HepG2 (cell line): ENCODE data around the gene DIO1. TPM values are rescaled to one million over a fixed set of nuclear protein-coding genes. Genes with fewer than 3 reads are reported as not detected.
A peak's percentile ranks its signal among the peaks of the same experiment; 100 is the strongest.

Source experiments
- DNMT3B ChIP-seq: conservative IDR thresholded peaks from 2 replicates; pipeline ENCODE4 v1.6.1; 2016; ENCODE audit warnings: missing biosample characterization, control low read depth
- LCORL ChIP-seq, 2 experiments: fragments of 450-650 bp in 1 of 2; sonication (generic) in 1 of 2; formaldehyde crosslinking in 1 of 2; IDR thresholded peaks; 2 replicates each; pipeline versions ENCODE4 v1.5.0 to v1.6.1; 2017 to 2020; ENCODE audit warnings: antibody characterized with exemption in 1 of 2, missing genetic modification reagents in 1 of 2
- MXI1 ChIP-seq: IDR thresholded peaks from 3 replicates; pipeline ENCODE4 v1.6.1; 2012; ENCODE audit warnings: low read depth, low read length, inconsistent platforms, borderline replicate concordance
- RFX5 ChIP-seq: IDR thresholded peaks from 2 replicates; pipeline ENCODE4 v1.6.1; 2011; ENCODE audit warnings: low read depth, low read length, improper control_type of control experiment
- SIN3A ChIP-seq: IDR thresholded peaks from 2 replicates; pipeline ENCODE4 v1.6.1; 2011; ENCODE audit warnings: low read depth, mild to moderate bottlenecking, control low read depth, low read length, borderline replicate concordance
- SMARCC2 ChIP-seq: fragments of 450-650 bp; IDR thresholded peaks from 2 replicates; pipeline ENCODE4 v1.6.1; 2017; ENCODE audit warnings: antibody characterized with exemption, mild to moderate bottlenecking
- SP140L ChIP-seq: sonication (generic); formaldehyde crosslinking; IDR thresholded peaks from 2 replicates; pipeline ENCODE4 v1.4.0; 2020; ENCODE audit warnings: missing genetic modification reagents, borderline replicate concordance
- ZBTB3 ChIP-seq: sonication (generic); formaldehyde crosslinking; IDR thresholded peaks from 2 replicates; pipeline ENCODE4 v1.4.0; 2020; ENCODE audit warnings: low read depth, mild to moderate bottlenecking, moderate library complexity, missing genetic modification reagents, borderline replicate concordance
- ZFX ChIP-seq: sonication (generic); formaldehyde crosslinking; IDR thresholded peaks from 2 replicates; pipeline ENCODE4 v1.4.0; 2020; ENCODE audit warnings: mild to moderate bottlenecking, low read depth, missing genetic modification reagents, moderate library complexity
- ZNF234 ChIP-seq: sonication (generic); formaldehyde crosslinking; conservative IDR thresholded peaks from 2 replicates; pipeline ENCODE4 v1.5.1; 2020; ENCODE audit warnings: mild to moderate bottlenecking, missing genetic modification reagents
- ZNF605 ChIP-seq: sonication (generic); formaldehyde crosslinking; IDR thresholded peaks from 2 replicates; pipeline ENCODE4 v1.8.0; 2022; ENCODE audit warnings: mild to moderate bottlenecking, missing genetic modification reagents
- ZNF629 ChIP-seq: sonication (generic); formaldehyde crosslinking; conservative IDR thresholded peaks from 2 replicates; pipeline ENCODE4 v1.5.0; 2020; ENCODE audit warnings: missing genetic modification reagents
- ZNF776 ChIP-seq: sonication (generic); formaldehyde crosslinking; IDR thresholded peaks from 2 replicates; pipeline ENCODE4 v1.4.0; 2020; ENCODE audit warnings: mild to moderate bottlenecking, missing genetic modification reagents
- ZNF781 ChIP-seq: sonication (generic); formaldehyde crosslinking; IDR thresholded peaks from 2 replicates; pipeline ENCODE4 v1.5.1; 2020; ENCODE audit warnings: borderline replicate concordance, mild to moderate bottlenecking, missing genetic modification reagents; ENCODE audit errors: not compliant biosample characterization
- ZNF788 ChIP-seq: sonication (generic); formaldehyde crosslinking; IDR thresholded peaks from 2 replicates; pipeline ENCODE4 v1.5.0; 2020; ENCODE audit warnings: mild to moderate bottlenecking, missing genetic modification reagents, borderline replicate concordance
- polyA plus RNA-seq, 8 experiments: library from polyadenylated mRNA; depleted of rRNA in 3 of 8; stranded (reverse) in 7 of 8; unstranded in 1 of 8; fragments of >200 nt; fragmentation: Illumina TruSeq in 4 of 8; extraction: Trizol in 4 of 8; gene quantifications; 2 replicates each; pipeline versions ENCODE4 v1.2.1 to v1.2.3, GENCODE V29; 2011 to 2016; ENCODE audit warnings: low read depth in 4 of 8, missing spikeins in 1 of 8, mixed read lengths in 1 of 8; ENCODE audit not compliant: insufficient read depth in 1 of 8
- total RNA-seq, 5 experiments: library from RNA; depleted of rRNA; stranded (reverse); fragments of >200 nt; fragmentation: Illumina TruSeq; extraction: Trizol; gene quantifications; 2 replicates each; pipeline ENCODE4 v1.2.3, GENCODE V29; 2016; ENCODE audit warnings: low read depth in 1 of 5
- TF ChIP-seq, protein P1 (sequence below): sonication (generic); formaldehyde crosslinking; IDR thresholded peaks from 2 replicates; pipeline ENCODE4 v1.4.0; 2020; ENCODE audit warnings: missing genetic modification reagents
- TF ChIP-seq, protein P2 (sequence below): sonication (generic); formaldehyde crosslinking; IDR thresholded peaks from 2 replicates; pipeline ENCODE4 v1.8.0; 2022; ENCODE audit warnings: missing genetic modification reagents, mild to moderate bottlenecking, borderline replicate concordance
- TF ChIP-seq, protein P3 (sequence below): sonication (generic); formaldehyde crosslinking; IDR thresholded peaks from 2 replicates; pipeline ENCODE4 v1.8.1; 2023; ENCODE audit warnings: missing genetic modification reagents, mild to moderate bottlenecking, borderline replicate concordance
- TF ChIP-seq, protein P4 (sequence below): sonication (generic); formaldehyde crosslinking; IDR thresholded peaks from 2 replicates; pipeline ENCODE4 v1.8.1; 2023; ENCODE audit warnings: mild to moderate bottlenecking, inconsistent platforms, moderate library complexity, missing genetic modification reagents, borderline replicate concordance
- TF ChIP-seq, protein P5 (sequence below): sonication (generic); formaldehyde crosslinking; IDR thresholded peaks from 2 replicates; pipeline ENCODE4 v1.5.0; 2020; ENCODE audit warnings: missing genetic modification reagents, mild to moderate bottlenecking, borderline replicate concordance
- TF ChIP-seq, protein P6 (sequence below): sonication (generic); formaldehyde crosslinking; IDR thresholded peaks from 2 replicates; pipeline ENCODE4 v1.5.1; 2020; ENCODE audit warnings: mild to moderate bottlenecking, missing genetic modification reagents, moderate library complexity

Gene DIO1
- total and polyA plus RNA-seq, 2 of the 13 experiments (the other 11 are each of a cell fraction or from before 2014, with no cell fraction given), result 13.5 to 45.6 TPM

DNA sequence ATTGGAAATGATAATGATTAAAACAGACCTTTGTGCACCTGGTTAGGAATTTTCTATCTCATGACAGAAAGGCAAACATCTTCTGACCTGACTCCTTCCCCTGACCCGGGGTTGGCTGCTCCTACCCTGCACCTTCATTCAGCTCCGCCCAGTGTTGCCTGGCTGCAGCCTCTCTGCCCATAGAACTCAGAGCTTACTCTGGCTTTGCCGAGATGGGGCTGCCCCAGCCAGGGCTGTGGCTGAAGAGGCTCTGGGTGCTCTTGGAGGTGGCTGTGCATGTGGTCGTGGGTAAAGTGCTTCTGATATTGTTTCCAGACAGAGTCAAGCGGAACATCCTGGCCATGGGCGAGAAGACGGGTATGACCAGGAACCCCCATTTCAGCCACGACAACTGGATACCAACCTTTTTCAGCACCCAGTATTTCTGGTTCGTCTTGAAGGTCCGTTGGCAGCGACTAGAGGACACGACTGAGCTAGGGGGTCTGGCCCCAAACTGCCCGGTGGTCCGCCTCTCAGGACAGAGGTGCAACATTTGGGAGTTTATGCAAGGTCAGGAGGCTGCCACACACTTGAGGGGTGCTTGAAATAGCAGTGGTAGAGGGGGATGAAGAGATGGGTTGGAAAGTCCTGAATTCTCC is at the start of gene DIO1 (continued):
- no peak for TF ChIP-seq MXI1
- TF ChIP-seq ZBTB3 (CRISPR knock-in tag), result no peak
- TF ChIP-seq ZNF234 (CRISPR knock-in tag), result no peak
- TF ChIP-seq ZFX (CRISPR knock-in tag), result peak; percentile 24; the same call in 1 of the 2 replicates
- no peak for TF ChIP-seq RFX5
- no peak; the same call in 1 of the 2 replicates for TF ChIP-seq ZNF629 (CRISPR knock-in tag)
- no peak for TF ChIP-seq ZNF605
- no peak for TF ChIP-seq SMARCC2
- TF ChIP-seq, protein P1, sequence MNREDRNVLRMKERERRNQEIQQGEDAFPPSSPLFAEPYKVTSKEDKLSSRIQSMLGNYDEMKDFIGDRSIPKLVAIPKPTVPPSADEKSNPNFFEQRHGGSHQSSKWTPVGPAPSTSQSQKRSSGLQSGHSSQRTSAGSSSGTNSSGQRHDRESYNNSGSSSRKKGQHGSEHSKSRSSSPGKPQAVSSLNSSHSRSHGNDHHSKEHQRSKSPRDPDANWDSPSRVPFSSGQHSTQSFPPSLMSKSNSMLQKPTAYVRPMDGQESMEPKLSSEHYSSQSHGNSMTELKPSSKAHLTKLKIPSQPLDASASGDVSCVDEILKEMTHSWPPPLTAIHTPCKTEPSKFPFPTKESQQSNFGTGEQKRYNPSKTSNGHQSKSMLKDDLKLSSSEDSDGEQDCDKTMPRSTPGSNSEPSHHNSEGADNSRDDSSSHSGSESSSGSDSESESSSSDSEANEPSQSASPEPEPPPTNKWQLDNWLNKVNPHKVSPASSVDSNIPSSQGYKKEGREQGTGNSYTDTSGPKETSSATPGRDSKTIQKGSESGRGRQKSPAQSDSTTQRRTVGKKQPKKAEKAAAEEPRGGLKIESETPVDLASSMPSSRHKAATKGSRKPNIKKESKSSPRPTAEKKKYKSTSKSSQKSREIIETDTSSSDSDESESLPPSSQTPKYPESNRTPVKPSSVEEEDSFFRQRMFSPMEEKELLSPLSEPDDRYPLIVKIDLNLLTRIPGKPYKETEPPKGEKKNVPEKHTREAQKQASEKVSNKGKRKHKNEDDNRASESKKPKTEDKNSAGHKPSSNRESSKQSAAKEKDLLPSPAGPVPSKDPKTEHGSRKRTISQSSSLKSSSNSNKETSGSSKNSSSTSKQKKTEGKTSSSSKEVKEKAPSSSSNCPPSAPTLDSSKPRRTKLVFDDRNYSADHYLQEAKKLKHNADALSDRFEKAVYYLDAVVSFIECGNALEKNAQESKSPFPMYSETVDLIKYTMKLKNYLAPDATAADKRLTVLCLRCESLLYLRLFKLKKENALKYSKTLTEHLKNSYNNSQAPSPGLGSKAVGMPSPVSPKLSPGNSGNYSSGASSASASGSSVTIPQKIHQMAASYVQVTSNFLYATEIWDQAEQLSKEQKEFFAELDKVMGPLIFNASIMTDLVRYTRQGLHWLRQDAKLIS (CRISPR knock-in tag), result no peak
- no peak for TF ChIP-seq SP140L (CRISPR knock-in tag)
- TF ChIP-seq, protein P2, sequence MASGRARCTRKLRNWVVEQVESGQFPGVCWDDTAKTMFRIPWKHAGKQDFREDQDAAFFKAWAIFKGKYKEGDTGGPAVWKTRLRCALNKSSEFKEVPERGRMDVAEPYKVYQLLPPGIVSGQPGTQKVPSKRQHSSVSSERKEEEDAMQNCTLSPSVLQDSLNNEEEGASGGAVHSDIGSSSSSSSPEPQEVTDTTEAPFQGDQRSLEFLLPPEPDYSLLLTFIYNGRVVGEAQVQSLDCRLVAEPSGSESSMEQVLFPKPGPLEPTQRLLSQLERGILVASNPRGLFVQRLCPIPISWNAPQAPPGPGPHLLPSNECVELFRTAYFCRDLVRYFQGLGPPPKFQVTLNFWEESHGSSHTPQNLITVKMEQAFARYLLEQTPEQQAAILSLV (CRISPR knock-in tag), result no peak
- no peak for TF ChIP-seq ZNF781 (CRISPR knock-in tag)
- no peak for TF ChIP-seq SIN3A
- TF ChIP-seq, protein P3, sequence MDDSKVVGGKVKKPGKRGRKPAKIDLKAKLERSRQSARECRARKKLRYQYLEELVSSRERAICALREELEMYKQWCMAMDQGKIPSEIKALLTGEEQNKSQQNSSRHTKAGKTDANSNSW, result no peak
- TF ChIP-seq, protein P4, sequence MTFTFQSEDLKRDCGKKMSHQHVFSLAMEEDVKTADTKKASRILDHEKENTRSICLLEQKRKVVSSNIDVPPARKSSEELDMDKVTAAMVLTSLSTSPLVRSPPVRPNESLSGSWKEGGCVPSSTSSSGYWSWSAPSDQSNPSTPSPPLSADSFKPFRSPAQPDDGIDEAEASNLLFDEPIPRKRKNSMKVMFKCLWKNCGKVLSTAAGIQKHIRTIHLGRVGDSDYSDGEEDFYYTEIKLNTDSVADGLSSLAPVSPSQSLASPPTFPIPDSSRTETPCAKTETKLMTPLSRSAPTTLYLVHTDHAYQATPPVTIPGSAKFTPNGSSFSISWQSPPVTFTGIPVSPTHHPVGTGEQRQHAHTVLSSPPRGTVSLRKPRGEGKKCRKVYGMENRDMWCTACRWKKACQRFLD (CRISPR knock-in tag), result no peak
- TF ChIP-seq, protein P5, sequence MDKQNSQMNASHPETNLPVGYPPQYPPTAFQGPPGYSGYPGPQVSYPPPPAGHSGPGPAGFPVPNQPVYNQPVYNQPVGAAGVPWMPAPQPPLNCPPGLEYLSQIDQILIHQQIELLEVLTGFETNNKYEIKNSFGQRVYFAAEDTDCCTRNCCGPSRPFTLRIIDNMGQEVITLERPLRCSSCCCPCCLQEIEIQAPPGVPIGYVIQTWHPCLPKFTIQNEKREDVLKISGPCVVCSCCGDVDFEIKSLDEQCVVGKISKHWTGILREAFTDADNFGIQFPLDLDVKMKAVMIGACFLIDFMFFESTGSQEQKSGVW (CRISPR knock-in tag), result no peak
- TF ChIP-seq, protein P6, sequence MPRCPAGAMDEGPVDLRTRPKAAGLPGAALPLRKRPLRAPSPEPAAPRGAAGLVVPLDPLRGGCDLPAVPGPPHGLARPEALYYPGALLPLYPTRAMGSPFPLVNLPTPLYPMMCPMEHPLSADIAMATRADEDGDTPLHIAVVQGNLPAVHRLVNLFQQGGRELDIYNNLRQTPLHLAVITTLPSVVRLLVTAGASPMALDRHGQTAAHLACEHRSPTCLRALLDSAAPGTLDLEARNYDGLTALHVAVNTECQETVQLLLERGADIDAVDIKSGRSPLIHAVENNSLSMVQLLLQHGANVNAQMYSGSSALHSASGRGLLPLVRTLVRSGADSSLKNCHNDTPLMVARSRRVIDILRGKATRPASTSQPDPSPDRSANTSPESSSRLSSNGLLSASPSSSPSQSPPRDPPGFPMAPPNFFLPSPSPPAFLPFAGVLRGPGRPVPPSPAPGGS (CRISPR knock-in tag), result no peak
- no peak for TF ChIP-seq ZNF788 (CRISPR knock-in tag)
- no peak for TF ChIP-seq ZNF776 (CRISPR knock-in tag)
- no peak for TF ChIP-seq DNMT3B (CRISPR knock-in tag)
- no peak for TF ChIP-seq LCORL (IDR thresholded peaks at IDR 0.05)
- TF ChIP-seq LCORL (CRISPR knock-in tag; IDR thresholded peaks at IDR 0.05), result peak; percentile 3; the same call in 1 of the 2 replicates
